HG02763 (cell line): ENCODE data around the gene SLA2.
"Not testable (repeated sequence)": the region's sequence is repeated elsewhere in the genome, so short reads cannot be mapped to it uniquely, and the experiment has no call there.

Experiments used
- ATAC-seq: cut with Tn5 transposase; IDR thresholded peaks from one replicate; pipeline ENCODE4 v1.9.1; 2021; ENCODE audit warnings: mild to moderate bottlenecking, moderate library complexity; ENCODE audit not compliant: unreplicated experiment

Gene SLA2

DNA sequence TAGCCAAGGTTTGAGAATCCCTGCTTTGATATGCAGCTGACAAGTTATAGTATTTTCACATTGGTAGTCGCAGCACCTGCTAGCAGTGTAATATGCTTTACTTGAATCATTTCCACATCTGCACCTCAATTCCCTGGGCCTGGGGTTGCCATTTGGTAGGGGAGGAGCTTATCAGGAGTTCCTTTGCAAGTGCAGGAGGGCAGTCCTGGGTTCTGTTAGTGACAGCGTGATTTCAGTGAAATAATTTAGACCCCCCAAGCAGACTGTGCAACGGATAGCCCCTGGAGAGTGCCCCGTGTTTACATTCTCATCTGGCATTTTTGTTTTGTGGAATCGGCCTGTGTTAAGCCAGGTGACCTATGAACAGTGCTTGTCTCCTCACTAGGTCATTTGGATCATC is 34.4 kb downstream of the SLA2 start:
- ATAC-seq = no peak

DNA sequence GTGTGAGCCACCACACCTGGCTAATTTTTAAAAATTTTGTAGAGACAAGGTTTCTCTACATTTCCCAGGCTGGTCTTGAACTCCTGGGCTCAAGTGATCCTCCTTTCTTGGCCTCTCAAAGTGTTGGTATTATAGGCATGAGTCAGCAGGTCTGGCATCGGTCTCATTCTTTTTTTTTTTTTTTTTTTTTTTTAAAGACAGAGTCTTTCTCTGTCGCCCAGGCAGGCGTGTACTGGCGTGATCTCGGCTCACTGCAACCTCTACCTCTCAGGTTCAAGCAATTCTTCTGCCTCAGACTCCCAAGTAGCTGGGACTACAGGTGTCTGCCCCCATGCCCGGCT is 37.6 kb downstream of the SLA2 start:
- ATAC-seq = not testable (repeated sequence)

DNA sequence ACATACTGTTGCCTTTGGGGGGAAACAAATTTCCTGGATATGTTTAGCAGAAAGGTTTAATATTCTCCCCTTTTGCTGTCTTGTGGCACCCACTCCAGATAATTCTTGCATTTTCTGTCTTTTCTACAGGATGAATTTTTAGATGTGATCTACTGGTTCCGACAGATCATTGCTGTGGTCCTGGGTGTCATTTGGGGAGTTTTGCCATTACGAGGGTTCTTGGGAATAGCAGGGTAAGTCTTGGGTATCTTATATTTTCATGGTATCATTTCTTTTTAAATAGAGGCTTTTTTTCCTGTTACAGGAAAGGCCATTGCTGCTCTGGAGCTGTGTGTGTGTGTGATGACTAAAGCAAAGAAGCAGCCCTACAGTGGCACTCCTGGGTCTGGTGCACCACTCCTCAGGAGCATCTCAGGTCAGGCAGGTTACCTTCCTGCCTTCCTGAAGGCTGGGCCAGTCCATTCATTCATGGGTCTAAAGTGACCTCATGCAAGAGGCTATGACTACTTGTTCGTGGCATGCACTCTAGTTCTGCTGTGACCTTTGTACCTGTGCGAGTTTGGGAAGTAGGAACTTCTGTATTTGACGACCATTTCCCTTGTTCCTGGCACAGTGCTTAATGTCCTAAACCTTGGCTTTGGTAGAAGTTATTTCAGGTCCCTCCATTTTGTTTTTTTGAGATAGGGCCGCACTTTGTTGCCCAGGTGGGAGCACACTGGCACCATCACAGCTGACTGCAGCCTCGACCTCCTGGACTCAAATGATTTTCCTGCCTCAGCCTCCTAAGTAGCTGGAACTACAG is 38.2 kb downstream of the SLA2 start:
- ATAC-seq = no peak

- ATAC-seq = no peak
Measured at GRCh38 chr20:36606158-36607066, 39.6 kb downstream of the SLA2 start.

DNA sequence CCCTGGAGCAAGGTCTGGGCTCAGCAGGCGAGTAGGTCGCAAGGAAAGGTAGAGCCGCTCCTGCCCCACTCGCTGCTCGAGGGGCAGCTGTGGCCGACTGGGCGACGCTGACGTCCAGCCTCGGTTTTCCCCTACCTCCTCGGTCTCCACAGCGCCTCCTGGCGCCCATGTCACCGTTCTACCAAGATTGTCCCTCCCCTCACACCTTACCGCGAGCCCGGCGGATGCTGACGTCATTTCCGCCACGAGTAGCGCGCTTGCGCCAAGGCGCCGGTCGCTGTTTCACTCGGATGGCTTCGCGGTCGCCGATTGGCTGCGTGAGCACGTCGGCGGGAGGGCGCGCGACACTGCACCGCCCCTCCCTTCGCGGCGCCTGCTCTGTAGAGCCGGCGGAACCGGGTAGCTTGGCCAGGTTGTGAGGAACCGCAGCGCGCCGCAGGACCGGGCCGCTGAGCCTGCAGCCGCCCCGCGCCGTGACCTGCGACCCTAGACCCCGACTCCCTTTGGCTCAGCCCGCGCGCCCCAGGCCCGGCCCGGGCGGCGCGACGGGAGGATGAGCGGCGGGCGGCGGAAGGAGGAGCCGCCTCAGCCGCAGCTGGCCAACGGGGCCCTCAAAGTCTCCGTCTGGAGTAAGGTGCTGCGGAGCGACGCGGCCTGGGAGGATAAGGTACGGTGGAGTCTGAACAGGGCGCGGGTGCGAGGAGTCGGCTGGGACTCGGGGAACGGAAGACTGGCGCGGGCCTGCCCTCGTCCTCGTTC is 40.4 kb downstream of the SLA2 start, which contains the start of gene RAB5IF:
Gene RAB5IF, plus strand, starts transcription at position 381 of the 759 bp plus-strand sequence. Its CDS starts 173 bp downstream, at position 554.
- peak; percentile 84 for ATAC-seq

DNA sequence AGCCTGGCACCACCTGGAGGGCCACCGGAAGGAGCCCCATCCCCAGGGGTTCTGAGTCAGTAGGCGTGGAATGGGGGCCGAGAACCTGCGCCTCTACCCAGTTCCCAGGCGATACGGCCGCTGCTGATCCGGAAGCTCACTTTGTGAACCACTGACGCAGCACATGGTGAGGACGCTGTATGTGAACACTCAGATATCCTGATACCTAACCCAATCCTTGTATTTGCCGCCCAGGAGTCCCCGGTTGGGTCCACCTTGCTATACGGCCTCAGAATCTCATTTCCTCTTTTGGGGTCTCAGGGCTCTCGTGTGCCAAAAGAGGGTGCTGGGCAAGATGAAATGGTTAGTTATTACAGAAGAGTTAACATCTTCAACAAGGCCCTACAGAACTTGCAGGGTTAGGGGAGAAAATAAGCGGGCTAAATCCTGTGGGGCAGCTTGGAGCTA is 41.0 kb downstream of the SLA2 start:
- ATAC-seq = peak; percentile 20

DNA sequence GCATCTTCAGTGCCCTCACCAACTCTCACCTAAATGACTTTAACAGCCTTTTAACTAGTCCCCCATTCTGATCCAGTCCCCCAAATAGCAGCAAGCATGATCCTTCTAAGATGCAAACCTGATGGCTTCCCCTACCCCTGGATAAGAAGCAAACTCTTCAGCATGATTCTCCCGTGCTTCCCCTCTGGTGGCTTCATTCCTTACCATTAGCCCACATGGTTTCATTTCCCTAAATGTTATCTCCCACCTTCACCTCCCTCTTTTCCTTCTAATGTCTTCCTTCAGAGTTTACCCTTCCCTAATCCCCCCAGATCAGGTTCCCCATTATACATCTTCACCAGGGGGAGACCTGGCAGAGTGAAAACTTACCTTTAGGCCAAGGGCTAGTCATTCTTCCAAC is 44.5 kb downstream of the SLA2 start:
- no peak for ATAC-seq

DNA sequence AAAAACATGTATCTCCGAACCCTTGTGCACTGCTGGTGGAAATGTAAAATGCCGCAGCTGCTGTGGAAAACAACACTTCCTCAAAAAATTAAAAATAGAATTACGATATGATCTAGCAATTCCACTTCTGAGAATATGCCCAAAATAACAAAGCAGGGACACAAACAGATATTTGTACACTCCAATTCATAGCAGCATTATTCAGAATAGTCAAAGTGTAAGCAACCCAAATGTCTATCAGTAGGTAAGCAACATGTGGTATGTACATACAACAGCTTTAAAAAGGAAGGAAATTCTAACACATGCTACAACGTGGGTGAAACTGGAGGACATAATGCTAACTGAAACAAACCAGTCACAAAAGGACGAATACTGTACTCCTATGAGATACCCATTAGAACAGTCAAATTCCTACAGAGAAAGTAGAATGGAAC is 46.1 kb downstream of the SLA2 start:
- ATAC-seq = no peak

DNA sequence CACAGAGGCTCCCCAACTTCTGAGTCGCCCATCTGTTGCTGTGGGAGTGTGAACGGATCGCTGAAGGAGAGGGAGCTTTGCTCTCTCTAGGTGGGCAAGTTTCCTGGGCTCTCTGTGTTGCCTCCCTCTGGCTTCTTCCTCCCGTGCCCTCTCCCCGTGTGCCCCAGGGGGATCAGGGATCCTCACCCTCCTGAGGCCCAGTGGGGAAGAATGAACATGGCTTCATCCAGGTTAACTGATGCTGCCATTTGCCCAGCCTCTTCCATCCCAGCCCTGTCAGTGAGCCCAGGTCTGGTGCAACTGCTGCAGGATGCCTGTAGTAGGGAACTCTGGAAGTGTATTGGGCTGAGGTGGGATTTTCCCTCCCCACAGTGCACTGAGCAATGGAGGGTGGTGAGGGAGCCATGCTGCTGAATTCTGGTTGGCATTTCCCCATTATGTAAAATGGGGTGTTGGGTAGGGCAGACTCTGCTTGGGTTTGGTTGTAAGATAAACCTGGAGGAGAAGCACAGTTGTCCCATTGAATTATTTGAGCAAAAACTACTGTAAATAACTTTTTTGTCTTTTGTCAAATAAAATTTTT is 52.6 kb downstream of the SLA2 start:
- no peak for ATAC-seq

DNA sequence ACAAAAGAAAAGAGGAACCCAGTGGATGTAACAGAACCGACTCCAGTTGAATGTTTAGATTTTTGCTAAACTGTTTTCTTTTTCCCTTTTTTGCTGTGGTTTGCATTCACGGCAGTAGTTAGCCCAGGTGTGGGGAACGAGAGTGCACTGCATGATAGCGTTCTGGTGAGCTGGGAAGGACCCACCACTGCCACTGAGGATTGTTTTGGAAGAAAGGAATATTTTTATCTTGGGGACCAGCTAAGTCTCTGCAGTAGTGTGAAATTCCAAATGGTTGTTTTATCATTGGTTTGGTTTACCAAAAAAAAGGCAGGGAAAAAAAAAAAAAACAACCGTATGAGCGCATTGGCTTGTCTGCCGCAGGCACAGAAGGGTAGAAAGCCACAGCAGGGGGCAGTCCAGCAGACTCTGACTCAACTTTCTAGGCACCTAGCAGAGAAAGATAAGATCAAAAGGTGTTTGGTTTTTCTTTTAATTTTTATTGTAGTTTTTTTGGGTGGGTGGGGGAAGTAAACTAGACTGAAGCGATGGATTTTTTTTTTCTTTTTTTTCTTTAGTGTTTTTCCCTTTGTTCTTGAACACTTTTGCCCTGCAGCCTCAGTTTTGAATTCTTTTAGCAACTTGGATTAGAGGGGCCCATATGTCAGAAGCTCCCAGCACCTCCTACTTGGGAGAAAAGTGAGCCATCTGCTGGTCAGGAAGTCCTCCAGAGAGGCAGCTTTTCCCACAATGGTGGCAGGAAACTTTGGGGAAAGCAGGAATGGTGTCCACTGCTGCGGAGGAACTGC is 53.9 kb downstream of the SLA2 start:
- no peak for ATAC-seq

- ATAC-seq = no peak
Measured at GRCh38 chr20:36591281-36591680, 54.7 kb downstream of the SLA2 start.

GRCh38 chr20:36587388-36588070 is 58.5 kb downstream of the SLA2 start:
- ATAC-seq = no peak

DNA sequence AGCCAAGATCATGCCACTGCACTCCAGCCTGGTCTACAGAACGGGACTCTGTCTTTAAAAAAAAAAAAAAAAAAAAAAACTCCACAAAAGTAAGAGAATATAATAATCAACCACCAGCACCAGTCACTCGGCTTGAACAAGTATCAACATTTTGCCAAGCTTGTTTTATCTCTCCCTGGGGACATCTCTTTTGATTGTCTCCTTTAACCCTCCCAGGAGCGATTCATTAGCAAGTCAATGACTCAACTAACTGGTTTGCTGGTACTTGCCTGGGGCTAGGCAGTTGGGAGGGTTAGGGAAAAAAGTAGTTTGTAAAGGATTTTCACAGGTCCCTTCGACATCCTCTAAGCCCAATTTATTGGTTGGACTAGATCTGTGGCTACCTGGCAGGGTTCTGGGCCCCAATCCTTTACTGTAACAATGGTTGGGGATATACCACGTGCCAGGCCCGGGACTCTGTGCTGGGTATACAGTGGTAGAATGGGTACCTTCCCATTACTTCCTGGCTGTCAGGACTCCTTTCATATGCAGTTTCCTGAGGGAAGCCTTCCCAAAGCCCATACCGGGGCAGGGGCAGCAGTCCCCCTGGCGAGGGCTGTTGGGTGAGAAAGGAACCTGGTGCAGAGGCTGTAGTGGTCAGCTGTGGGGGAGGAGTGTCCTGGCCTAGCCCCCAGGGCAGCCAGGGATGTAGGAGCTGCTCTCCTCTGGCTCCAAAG is 60.4 kb downstream of the SLA2 start:
- ATAC-seq = no peak

DNA sequence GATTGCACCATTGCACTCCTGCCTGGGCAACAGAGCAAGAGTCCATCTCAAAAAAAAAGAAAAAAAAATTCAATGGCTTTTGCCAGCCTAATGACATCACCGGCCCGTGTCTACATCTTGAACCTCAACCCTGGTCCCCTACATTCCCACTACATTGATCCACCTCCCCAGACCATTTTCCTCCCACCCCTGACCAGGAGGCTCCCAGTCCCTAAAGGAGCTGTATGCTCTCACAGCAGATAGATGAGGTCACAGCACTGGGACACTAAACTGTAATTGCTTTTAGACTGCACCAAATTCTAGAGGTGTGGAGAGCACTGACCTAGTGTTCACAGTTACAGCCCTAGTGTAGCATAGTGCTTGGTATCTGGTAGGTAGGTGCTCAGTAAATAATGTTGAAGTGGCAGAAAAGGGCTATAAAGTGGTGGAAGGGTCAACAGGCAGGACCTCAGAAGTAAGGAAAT is 61.9 kb downstream of the SLA2 start:
- no peak for ATAC-seq

- ATAC-seq = no peak
Measured at GRCh38 chr20:36582821-36583220, 63.2 kb downstream of the SLA2 start.

- no peak for ATAC-seq
Measured at GRCh38 chr20:36582322-36582721, 63.7 kb downstream of the SLA2 start.

- ATAC-seq = no peak
Measured at GRCh38 chr20:36579996-36580545, 65.9 kb downstream of the SLA2 start.

DNA sequence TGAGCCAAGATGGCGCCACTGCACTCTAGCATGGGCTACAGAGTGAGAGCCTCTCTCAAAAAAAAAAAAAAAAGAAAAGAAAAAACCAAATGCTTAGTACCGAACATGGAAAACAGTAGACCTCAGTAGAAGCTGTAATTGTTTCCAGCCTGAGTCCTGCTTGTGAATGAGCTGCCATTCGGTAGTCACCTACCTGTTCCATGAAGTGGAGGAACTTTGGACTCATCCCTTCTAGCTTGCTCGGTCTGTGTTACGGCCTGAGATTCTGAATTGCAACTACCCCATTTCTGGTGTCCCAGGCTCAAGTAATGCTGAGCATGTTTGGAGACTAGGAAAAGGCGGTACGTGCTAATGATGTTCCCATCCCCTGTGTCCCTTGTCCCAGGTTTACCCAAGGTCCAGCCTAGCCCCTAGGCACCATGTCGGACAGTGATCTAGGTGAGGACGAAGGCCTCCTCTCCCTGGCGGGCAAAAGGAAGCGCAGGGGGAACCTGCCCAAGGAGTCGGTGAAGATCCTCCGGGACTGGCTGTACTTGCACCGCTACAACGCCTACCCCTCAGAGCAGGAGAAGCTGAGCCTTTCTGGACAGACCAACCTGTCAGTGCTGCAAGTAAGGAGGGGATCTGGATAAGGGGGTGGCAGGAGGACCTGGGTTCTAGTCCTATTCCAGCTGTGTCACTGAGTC is 67.5 kb downstream of the SLA2 start:
- ATAC-seq = no peak
